Measurements from ENCODE around the gene FLRT1. TPM values are rescaled to one million over a fixed set of nuclear protein-coding genes. Genes with fewer than 3 reads are reported as not detected.
A peak's percentile ranks its signal among the peaks of the same experiment; 100 is the strongest.
"Not testable (repeated sequence)": the region's sequence is repeated elsewhere in the genome, so short reads cannot be mapped to it uniquely, and the experiment has no call there.

The FLRT1 gene
- total RNA-seq, 4 donors from 2014 or later, result 0.32 to 1.4 (median 0.90) TPM

- Histone ChIP-seq H3K27me3 (no peaks in the 10 kb centered on the region), H3K9me3 (no peaks in the 10 kb centered on the region), H3K27ac (no peak overlapping the region), H3K4me3 (no peak overlapping the region), H3K36me3 (no peaks in the 10 kb centered on the region), H3K4me1 (peaks cover 0 to 3% (median 0%) of the 10 kb centered on the region in 4 donors)
- WGBS, 2 donors (ENCODE audit: low coverage in 1 of 2), result 80 to 88% methylated on average over 2 to 5 of the region's 5 CpGs
- TF ChIP-seq EP300 (IDR thresholded peaks at IDR 0.05; ENCODE audit: low read depth) (no peak), POLR2A (IDR thresholded peaks at IDR 0.05) (no peak), POLR2AphosphoS5 (IDR thresholded peaks at IDR 0.05) (no peak)
- TF ChIP-seq, protein P1, sequence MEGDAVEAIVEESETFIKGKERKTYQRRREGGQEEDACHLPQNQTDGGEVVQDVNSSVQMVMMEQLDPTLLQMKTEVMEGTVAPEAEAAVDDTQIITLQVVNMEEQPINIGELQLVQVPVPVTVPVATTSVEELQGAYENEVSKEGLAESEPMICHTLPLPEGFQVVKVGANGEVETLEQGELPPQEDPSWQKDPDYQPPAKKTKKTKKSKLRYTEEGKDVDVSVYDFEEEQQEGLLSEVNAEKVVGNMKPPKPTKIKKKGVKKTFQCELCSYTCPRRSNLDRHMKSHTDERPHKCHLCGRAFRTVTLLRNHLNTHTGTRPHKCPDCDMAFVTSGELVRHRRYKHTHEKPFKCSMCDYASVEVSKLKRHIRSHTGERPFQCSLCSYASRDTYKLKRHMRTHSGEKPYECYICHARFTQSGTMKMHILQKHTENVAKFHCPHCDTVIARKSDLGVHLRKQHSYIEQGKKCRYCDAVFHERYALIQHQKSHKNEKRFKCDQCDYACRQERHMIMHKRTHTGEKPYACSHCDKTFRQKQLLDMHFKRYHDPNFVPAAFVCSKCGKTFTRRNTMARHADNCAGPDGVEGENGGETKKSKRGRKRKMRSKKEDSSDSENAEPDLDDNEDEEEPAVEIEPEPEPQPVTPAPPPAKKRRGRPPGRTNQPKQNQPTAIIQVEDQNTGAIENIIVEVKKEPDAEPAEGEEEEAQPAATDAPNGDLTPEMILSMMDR (IDR thresholded peaks at IDR 0.05), result no peak
- no peak for DNase-seq
- in situ Hi-C loops (cut with MboI; ENCODE audit: low pct_ligation_motif_present in 1 of 4, low pct_unique_long_range_greater_than_20kb in 1 of 4, low sequenced_read_pairs in 3 of 4) (no loop called here), intact Hi-C loops (cut with DNase I; ENCODE audit: low total_unique reads) (no loop called here)
Measured at GRCh38 chr11:64043545-64043944, 7.8 kb downstream of the FLRT1 start.

GRCh38 chr11:64044730-64045393 is 9.1 kb downstream of the FLRT1 start:
- H3K36me3 ChIP-seq, result no peaks in the 10 kb centered on the region
- WGBS, 2 donors (ENCODE audit: low coverage in 1 of 2), result 63% methylated on average over 18 of the region's 18 CpGs; no CpG with 5 or more reads in 1 of the 2 donors
- H3K4me3 ChIP-seq, result no peak overlapping the region
- H3K9me3 ChIP-seq, result no peaks in the 10 kb centered on the region
- intact Hi-C loops (cut with DNase I; ENCODE audit: low total_unique reads) (no loop called here), in situ Hi-C loops (cut with MboI; ENCODE audit: low pct_ligation_motif_present in 1 of 4, low pct_unique_long_range_greater_than_20kb in 1 of 4, low sequenced_read_pairs in 3 of 4) (no loop called here)
- no peaks in the 10 kb centered on the region for H3K27me3 ChIP-seq
- peaks cover 0 to 3% (median 0%) of the 10 kb centered on the region in 4 donors for H3K4me1 ChIP-seq
- TF ChIP-seq POLR2A (IDR thresholded peaks at IDR 0.05) (no peak), EP300 (IDR thresholded peaks at IDR 0.05; ENCODE audit: low read depth) (no peak), POLR2AphosphoS5 (IDR thresholded peaks at IDR 0.05) (no peak)
- TF ChIP-seq, protein P1 (IDR thresholded peaks at IDR 0.05), result no peak
- peak overlapping the region in 1 of 4 donors; percentile 22 for H3K27ac ChIP-seq
- DNase-seq, result no peak

- intact Hi-C loops (cut with DNase I; ENCODE audit: low total_unique reads) (no loop called here), in situ Hi-C loops (cut with MboI; ENCODE audit: low pct_ligation_motif_present in 1 of 4, low pct_unique_long_range_greater_than_20kb in 1 of 4, low sequenced_read_pairs in 3 of 4) (no loop called here)
- H3K36me3 ChIP-seq, result no peaks in the 10 kb centered on the region
- H3K4me3 ChIP-seq, result no peak overlapping the region
- peaks cover 0 to 1% (median 0%) of the 10 kb centered on the region in 4 donors for H3K4me1 ChIP-seq
- no peaks in the 10 kb centered on the region for H3K9me3 ChIP-seq
- 93% methylated on average over 2 of the region's 2 CpGs; no CpG with 5 or more reads in 1 of the 2 donors for WGBS, 2 donors (ENCODE audit: low coverage in 1 of 2)
- H3K27me3 ChIP-seq, result no peaks in the 10 kb centered on the region
- no peak for DNase-seq
- H3K27ac ChIP-seq, result no peak overlapping the region
- TF ChIP-seq POLR2AphosphoS5 (IDR thresholded peaks at IDR 0.05) (no peak), EP300 (IDR thresholded peaks at IDR 0.05; ENCODE audit: low read depth) (no peak), POLR2A (IDR thresholded peaks at IDR 0.05) (no peak)
- TF ChIP-seq, protein P1 (IDR thresholded peaks at IDR 0.05), result no peak
Measured at GRCh38 chr11:64045700-64046099, 10.0 kb downstream of the FLRT1 start.

GRCh38 chr11:64047373-64047772 is 11.6 kb downstream of the FLRT1 start:
- H3K27me3 ChIP-seq; H3K4me3 ChIP-seq; DNase-seq; H3K36me3 ChIP-seq; in situ Hi-C loops (cut with MboI; ENCODE audit: low pct_ligation_motif_present in 1 of 4, low pct_unique_long_range_greater_than_20kb in 1 of 4, low sequenced_read_pairs in 3 of 4); H3K4me1 ChIP-seq; intact Hi-C loops (cut with DNase I; ENCODE audit: low total_unique reads); H3K27ac ChIP-seq; H3K9me3 ChIP-seq: not testable (repeated sequence)
- 89 to 90% methylated on average over 2 to 8 of the region's 8 CpGs for WGBS, 2 donors (ENCODE audit: low coverage in 1 of 2)
